Ovary (tissue), 3 donors: ENCODE data around the gene RBM28.

ENCODE experiments used
- EP300 ChIP-seq: sonication (generic); formaldehyde crosslinking; IDR thresholded peaks from one replicate; pipeline ENCODE4 v1.6.1; 2017; ENCODE audit warnings: antibody characterized with exemption
- POLR2A ChIP-seq: fragments of 450-650 bp; IDR thresholded peaks from one replicate; pipeline ENCODE4 v1.6.1; 2017; ENCODE audit warnings: antibody characterized with exemption, mild to moderate bottlenecking, moderate library complexity
- TF ChIP-seq, protein P1 (sequence below), 3 donors: fragments of 450-650 bp in 2 of 3; fragments of 200-600 bp in 1 of 3; IDR thresholded peaks; one replicate each; pipeline versions ENCODE4 v1.5.1 to v1.8.0; 2016 to 2022; ENCODE audit warnings: antibody characterized with exemption in 3 of 3, mild to moderate bottlenecking in 1 of 3
- donor health status: DM: no; HTN: no; CAD: no.

DNA sequence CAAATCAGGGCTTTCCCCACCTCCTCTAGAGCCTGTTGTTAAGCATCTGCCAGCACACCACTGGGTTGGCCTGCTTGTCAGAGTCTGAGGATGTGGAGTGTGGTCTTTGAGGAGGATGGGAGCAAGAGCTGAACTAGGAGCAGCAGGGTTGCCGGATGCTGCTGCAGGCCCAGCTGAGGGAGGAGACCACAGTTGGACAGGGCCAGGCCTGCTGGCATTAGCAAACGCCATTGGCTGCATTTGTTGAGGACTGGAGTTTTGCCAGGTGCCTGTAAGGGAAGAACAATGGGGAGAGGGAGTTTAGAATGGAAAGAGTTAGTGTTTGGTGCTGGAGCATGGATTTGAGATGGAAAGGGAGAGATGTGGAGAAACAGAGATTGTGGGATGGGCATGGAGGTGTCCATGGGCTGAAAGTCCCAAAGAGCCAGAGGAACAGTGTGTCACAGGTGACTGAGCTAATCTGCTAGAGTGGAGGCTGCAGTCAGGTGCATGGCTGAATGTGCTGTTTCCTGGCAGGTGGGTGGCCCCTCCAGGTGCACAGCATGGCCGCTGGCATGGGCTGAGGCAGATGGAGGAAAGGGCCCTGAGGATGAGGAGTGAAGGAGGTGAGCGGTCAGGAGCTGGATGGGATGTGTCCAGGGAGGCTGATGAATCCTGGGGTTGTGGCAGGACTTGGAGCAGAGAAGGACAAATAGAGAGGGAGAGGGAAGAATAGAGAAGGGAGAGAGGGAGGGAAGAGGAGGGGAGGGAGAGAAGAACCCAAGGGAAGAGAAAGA lies 61.9 kb downstream of the RBM28 start:
- TF ChIP-seq POLR2A (no peak), EP300 (no peak)
- TF ChIP-seq, protein P1, sequence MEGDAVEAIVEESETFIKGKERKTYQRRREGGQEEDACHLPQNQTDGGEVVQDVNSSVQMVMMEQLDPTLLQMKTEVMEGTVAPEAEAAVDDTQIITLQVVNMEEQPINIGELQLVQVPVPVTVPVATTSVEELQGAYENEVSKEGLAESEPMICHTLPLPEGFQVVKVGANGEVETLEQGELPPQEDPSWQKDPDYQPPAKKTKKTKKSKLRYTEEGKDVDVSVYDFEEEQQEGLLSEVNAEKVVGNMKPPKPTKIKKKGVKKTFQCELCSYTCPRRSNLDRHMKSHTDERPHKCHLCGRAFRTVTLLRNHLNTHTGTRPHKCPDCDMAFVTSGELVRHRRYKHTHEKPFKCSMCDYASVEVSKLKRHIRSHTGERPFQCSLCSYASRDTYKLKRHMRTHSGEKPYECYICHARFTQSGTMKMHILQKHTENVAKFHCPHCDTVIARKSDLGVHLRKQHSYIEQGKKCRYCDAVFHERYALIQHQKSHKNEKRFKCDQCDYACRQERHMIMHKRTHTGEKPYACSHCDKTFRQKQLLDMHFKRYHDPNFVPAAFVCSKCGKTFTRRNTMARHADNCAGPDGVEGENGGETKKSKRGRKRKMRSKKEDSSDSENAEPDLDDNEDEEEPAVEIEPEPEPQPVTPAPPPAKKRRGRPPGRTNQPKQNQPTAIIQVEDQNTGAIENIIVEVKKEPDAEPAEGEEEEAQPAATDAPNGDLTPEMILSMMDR (IDR thresholded peaks at IDR 0.05) = no peak
